ENCODE data around the gene PTPRCAP.

PTPRCAP gene

GRCh38 chr11:67464411-67465188 is 27.1 kb upstream of the PTPRCAP start:
- DNase-seq, result peak; percentile 70 to 76

- no peak for DNase-seq
These were observed 26.4 kb upstream of the PTPRCAP start for GRCh38 chr11:67463680-67464410.

GRCh38 chr11:67463186-67463585 is 25.7 kb upstream of the PTPRCAP start:
- DNase-seq, result no peak

GRCh38 chr11:67458266-67458665 is 20.8 kb upstream of the PTPRCAP start:
- DNase-seq, result no peak

GRCh38 chr11:67457453-67457852 is 20.0 kb upstream of the PTPRCAP start:
- no peak for DNase-seq

- no peak for DNase-seq
These were observed 18.7 kb upstream of the PTPRCAP start for GRCh38 chr11:67456068-67456705.

GRCh38 chr11:67455054-67455453 is 17.6 kb upstream of the PTPRCAP start, which contains the start of gene CABP4:
CABP4 (plus strand) TSS chr11:67455354; CDS start chr11:67455424, 70 bp downstream.
- no peak for DNase-seq

GRCh38 chr11:67453816-67454732 is 16.6 kb upstream of the PTPRCAP start:
- no peak for DNase-seq

- no peak for DNase-seq
These were observed 14.9 kb upstream of the PTPRCAP start, which contains the start of gene GPR152 for GRCh38 chr11:67452141-67452952. GPR152 (minus strand) TSS chr11:67452729; CDS start chr11:67452724, 5 bp downstream.

GRCh38 chr11:67451658-67451976 is 14.1 kb upstream of the PTPRCAP start:
- no peak for DNase-seq

GRCh38 chr11:67450796-67451657 is 13.5 kb upstream of the PTPRCAP start:
- no peak for DNase-seq

GRCh38 chr11:67449116-67449844 is 11.8 kb upstream of the PTPRCAP start:
- DNase-seq, result peak in 1 of 2 donors; percentile 6

GRCh38 chr11:67448220-67448609 is 10.7 kb upstream of the PTPRCAP start:
- no peak for DNase-seq

- no peak for DNase-seq
These were observed 8.0 kb upstream of the PTPRCAP start for GRCh38 chr11:67445515-67445914.

GRCh38 chr11:67442504-67443404 is 5.3 kb upstream of the PTPRCAP start:
- no peak for DNase-seq

GRCh38 chr11:67441731-67442351 is 4.4 kb upstream of the PTPRCAP start:
- no peak for DNase-seq

- DNase-seq, result no peak
These were observed 3.6 kb upstream of the PTPRCAP start for GRCh38 chr11:67441098-67441563.

All from bone marrow (tissue), 2 donors.